Thoracic aorta endothelial cell (primary cell): ENCODE data around the gene CDK15. TPM values are rescaled to one million over a fixed set of nuclear protein-coding genes. Genes with fewer than 3 reads are reported as not detected.

ENCODE experiments used
- small RNA-seq: library from RNA; depleted of rRNA; stranded (forward); fragments of <200 nt; gene quantifications from one replicate; pipeline ENCODE3, GENCODE V24; 2012
- total RNA-seq: library from RNA; depleted of rRNA; stranded (reverse); fragments of >200 nt; gene quantifications from 2 replicates; pipeline ENCODE4 v1.2.3, GENCODE V29; 2012

CDK15 gene
- not detected in 2 replicates for total RNA-seq

DNA sequence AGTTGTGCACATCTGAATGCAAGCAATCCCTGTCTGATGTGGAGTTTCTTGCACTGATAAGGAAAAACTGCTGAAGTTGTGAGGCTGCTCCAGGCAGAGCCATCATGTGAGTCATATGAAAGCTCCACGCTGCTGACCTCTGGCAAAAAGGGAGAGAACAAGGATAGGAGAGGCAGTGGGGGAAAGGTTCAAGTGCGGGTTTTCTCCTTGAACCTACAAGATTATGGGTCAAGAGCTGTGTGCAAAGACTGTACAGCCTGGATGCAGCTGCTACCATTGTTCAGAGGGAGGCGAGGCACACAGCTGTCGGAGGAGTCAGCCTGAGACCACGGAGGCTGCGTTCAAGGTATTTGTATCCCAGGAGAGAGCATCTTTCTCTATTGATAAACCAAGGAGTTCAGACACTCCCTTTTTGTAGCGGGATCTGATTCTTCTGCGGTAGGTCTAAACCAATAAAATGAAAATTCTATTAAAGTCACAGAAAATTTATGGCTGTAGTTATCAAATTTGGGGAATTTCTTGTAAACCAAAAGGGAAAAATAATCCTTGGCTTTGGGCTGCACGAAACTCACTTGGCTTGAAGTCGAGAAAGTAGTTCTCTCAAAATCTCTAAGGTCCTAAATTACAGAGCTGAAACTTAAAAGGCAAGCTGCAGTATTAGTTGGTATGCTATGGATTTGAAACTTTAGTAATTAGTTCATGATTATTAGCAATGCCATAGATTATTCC, at the start of gene CDK15:
TSS of gene CDK15 (plus strand) at position 96 of the 729 bp plus-strand sequence. CDS start at position 224, 128 bp downstream.

DNA sequence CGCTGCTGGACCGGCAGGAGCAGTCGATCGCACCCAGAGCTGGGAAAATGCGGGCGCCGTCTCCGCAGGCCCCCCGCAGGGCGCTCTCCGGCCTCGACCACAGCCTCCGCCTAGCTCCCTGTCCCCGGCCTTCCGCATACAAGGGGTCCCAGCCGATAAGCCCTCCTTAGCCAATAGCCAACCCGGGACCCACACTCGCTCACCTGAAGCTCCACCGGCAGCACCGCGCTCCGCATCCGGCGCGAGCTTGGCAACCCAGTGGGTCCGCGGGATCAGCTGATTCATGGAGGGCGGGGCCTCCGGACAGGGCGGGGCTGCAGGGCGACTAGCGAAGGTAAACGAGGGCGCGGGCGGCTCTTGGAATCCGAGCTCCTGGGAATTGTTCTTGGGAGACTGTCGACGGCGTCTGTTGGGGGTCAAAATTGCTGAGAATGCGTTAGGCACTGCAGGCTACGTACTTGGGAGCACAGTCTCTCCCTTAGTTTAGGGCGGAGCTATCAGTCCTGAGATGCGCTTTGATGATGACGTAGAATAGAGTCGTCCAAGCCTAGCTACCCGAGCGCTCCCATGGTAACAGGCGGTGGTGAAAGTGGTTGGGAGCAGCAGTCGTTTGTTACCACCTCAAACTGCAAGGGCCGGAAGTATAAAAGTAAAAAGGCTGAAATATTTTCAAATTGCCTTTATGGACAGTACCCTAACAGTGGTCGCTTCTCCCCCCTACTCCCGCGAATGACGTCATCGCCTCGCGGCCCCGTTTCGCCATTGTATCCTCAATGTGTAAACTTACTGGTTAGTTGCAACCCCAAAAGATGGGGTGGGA, 25.5 kb upstream of the CDK15 start, which contains the start of gene ALS2:
TSS of gene ALS2 (minus strand) at position 260 of the 820 bp plus-strand sequence. CDS start 12,048 bp downstream, outside the sequence.

Small RNA genes lying within 50 kb of the gene (small RNA-seq; reads per million reads assigned to genes)
- gene RF00019 (not detected), gene RNU6-440P (not detected), gene UBE2V1P11 (not detected)

Other genes with a start within 250 kb of the CDK15 start
- 42.1 and 69.7 TPM in 2 replicates for gene TMEM237, start 163.0 kb upstream of the CDK15 start, total RNA-seq
- 8.2 and 15.8 TPM in 2 replicates for gene MPP4, start 107.9 kb upstream of the CDK15 start, total RNA-seq
- gene ALS2, start 25.6 kb upstream of the CDK15 start, total RNA-seq = 45.6 and 53.1 TPM in 2 replicates
- gene FZD7, start 227.3 kb downstream of the CDK15 start, total RNA-seq = 0.27 and 0.36 TPM in 2 replicates